Measurements from ENCODE around the gene TAMALIN.

The TAMALIN gene

DNA sequence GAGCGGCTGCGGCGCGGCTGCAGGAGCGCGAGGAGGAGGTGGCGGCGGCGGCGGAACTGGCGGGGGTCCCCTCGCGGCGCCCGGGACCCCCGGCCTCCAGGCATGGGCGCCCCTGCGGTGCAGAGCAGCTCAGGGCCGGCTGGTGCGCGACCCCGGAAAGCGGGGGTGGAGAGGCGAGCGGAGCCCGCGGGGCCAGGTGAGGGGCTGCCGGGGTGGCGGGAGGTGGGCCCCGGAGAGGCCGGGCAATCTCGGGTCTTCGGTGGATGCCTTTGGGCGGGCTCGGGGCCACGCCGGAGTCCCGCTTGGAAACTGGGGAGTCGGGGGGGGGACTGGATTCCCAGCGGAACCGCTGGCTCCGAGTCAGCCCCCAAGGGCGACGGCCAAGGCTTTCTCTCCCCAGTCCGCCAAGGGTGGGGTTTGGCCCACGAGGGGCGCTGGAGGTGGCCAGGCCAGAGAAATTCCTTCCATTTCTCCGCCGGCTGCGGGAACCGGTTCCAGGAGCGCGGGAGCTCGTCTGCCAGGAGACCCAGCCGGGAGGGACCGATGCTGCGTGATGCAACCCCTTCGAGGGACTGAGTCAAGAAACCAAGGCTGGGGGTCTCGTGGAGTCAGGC is 30.6 kb downstream of the TAMALIN start:
- no peak for DNase-seq

DNA sequence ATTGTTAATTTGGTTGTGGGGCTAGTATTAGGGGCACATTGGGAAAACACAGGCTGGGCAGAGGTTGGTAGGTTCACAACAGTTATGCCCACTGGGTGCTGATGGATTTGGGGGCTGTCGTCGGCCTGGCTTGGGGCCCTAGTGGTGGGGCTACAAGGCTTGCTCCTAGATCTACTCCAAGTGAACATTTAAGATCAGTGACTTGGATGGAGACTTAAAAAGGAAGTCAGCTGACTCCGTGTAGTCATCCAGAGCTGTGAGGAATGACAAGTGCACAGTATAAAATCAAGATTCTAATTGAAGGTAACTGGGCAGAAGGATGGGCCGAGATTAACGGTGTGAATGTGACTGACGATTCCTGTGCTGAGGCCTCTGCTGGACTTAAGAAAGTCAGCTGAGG is 31.7 kb downstream of the TAMALIN start:
- no peak for DNase-seq

DNA sequence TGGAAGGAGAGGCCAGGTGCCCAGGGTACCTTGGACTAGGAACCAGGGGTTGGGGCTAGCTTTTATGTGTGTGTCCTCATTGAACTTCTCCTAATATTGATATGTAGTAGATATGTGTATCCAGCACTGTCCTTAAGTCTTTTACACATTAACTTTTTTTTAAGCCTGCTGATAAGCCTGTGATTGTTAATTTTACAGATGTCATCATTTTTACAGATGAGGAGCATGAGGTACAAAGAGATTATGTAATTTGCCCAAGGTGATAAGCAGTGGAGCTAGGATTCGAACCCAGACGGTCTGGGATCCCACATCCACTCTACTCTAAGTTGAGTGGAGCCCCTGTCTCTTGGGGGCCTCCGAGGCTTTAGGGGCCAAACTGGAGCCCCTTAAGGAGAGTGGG is 34.3 kb downstream of the TAMALIN start:
- no peak for DNase-seq

DNA sequence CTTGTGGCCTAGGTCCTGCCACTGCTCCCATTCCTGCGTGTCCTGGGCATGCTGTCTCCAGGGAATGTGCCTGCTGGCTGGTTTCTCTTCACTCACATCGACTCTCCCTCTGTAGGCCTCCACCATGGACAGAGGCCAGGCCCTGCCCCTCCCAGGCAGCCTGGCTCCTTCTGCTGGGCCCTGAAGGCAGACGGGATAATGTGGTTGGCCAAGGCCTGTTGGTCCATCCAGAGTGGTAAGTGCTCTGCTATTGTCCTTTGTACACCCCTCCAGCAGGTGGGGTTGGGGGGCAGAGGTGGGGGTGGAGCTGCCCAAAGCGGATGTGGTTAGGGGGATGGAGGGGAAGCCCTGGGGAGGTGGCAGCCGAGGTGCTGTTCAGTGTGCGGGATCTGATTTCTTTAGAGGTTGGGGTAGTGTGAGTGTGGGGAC is 35.0 kb downstream of the TAMALIN start:
- DNase-seq = no peak

DNA sequence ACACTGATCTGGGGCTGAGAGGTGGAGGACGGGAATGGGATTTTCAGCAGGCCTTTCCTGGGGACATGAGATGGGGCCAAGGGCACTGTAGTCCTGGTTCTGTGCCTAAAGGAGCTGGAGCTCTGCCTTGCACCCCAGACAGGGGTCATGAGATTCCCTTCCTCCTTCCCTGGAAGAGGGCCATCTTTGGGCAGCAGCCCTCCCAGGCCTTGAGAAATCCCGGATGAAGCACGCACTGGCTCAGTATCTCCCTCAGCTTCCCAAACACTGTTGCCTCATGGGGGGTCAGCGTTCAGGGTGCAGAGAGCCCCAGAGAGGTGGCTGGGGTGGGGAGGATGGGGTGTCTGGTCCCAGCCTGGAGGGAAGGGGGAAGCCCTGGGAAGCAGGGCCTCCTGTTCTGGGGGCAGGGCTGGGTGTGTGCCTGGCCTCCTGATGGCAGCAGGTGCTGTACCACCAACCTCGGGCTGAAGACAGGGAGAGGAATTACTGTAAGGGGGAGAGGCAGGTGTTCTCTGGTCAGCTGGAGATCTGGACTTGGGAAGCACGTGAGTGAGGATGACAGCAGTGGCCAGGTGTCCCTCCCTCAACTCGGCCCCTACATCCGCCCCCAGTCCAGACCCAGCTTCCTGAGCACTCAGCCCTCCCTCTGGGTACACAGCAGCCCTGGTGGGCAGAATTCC is 36.1 kb downstream of the TAMALIN start:
- DNase-seq = no peak

DNA sequence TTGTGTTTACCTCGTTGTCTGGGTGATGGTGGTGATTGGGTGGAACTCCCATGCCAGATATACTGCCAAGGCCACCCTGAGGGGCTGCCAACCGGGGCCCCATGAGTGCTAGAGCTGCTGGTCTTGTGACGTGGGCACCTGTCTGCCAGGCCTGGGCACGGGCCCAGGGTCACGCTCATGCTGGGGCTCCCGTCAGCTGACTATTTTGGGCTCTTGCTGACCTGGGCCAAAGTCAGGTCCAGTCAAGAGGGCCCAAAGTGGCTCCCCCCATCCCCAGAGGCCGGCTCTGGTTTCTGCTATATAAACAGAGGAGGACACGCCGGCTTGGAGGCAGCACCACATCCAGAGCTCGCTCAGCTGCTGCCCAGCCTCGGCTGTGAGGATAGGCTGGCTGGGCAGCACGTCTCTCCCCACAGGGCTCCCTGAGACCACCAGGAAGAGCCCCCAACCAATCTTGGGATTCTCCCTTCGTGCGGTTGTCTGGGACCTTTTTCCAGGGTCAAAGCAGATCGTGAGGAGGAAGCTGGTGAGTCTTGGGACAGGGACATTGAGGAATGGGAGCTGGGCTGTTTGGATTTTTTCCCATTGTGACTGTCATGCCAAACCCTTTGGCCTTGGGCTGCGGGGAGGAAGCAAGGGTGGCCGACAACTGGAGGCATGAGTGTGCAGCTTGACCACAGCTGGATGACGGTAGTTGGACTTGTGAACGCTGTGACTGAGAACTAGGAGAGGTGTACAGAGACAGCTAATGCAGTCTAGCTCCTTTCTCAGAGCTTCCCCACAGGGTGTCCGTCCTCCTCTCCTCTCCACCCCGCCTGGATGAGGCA is 36.9 kb downstream of the TAMALIN start:
- no peak for DNase-seq

DNA sequence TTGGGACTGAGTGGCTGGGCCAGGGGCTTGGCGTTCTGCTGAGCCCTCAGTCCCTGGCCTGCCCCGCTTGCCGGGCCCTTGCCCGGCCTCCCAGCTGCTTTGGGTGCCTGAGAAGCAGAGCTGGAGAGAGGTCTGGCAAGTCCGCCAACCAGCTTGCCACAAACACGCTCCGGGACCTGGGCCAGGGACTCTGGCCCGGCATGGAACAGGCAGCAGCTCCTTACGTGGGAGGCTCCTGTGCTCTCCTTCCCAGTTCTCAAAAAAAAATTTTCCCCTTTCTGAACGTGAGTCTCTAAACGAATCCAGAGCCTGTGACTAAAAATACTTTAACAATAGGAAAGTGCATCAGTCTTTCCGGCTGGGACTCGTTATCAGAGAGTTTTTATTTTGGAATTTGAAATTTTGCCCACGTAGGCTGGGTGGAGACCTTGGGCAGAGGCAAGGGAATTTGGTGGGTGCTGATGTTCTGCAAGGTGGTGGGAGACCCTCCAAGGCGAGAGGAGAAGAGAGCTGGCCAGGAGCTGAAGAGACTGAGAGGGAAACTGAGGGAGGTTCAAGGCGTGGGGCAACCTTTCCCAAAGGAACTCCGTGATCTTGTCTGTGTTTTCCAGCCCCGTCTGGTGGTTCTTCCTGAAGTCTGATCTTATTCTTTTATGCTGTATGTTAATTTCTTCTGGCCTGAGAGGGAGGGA is 37.7 kb downstream of the TAMALIN start:
- DNase-seq = no peak

DNA sequence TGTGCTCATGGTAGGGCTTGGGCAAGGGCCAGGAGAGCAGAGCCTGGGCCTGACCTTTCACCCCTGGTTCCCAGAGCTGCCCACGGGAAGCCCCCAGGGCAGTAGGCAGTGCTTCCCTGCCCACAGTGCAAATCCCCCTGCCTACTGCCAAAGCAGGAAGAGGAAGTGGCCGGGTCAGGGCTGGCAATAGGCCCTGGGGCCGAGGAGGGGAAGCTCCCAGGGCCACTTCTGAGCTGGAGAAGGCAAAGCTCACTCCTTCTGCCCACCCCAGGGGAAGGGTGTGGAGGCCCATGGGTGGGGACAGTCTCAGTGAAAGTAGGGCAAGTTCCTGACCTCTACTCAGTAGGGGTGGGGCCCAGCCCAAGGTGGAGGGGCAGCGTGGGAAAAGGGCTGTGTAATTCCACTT is 39.1 kb downstream of the TAMALIN start:
- DNase-seq = peak in 1 of 2 donors; percentile 38

DNA sequence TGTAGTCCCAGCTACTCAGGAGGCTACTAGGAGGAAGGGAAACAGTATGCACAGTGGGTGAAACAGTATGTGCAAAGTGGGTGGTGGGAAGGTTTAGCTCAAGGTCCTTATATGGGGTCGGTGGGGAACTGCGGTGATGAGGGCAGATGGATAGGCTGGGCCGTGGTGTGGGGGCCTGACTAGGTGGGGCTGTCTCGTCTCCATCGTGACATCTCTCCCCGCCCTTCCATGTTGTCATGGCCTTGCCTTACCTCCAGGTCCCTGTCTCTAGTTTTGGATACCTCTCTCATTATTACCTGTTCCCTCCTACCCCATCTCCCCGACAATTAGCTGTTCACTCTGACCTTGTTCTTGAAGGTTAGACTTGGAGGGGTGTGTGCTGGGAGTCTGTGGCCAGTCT is 40.1 kb downstream of the TAMALIN start:
- DNase-seq = no peak

DNA sequence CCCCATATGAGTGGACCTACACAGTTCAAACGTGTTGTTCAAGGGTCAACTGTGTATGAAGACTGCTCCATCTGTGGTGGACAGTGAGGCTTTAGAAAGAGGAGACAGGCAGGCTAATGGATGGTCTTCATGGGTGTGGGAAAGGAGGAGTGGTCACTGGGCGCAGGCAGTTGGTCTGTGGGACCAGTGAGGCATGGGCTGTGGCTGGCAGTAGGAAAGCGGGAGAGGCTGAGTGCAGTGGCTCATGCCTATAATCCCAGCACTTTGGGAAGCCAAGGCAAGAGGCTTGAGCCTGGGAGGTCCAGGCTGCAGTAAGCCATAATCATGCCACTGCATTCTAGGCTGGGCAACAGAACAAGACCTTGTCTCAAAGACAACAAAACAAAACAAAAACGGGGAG is 42.5 kb downstream of the TAMALIN start:
- no peak for DNase-seq

DNA sequence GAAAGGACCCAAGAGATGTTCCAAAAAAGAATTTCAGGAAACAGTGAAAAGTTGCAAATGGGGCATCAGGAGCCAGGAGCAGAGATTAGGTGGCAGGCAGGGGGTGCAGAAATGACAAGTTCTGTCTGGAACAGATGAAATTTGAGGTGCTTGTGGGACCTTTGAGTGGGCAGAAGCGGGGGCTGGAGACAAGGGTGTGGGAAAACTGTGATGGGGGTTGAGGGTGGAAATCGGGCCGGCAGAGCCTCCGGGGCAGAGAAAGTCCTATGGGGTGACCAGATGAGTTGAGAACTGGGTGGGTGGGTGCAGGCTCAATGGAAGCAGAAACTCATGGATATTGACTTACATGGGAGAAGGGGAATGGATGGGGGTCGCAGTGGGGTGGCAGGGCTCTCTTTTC is 42.9 kb downstream of the TAMALIN start:
- DNase-seq = no peak

DNA sequence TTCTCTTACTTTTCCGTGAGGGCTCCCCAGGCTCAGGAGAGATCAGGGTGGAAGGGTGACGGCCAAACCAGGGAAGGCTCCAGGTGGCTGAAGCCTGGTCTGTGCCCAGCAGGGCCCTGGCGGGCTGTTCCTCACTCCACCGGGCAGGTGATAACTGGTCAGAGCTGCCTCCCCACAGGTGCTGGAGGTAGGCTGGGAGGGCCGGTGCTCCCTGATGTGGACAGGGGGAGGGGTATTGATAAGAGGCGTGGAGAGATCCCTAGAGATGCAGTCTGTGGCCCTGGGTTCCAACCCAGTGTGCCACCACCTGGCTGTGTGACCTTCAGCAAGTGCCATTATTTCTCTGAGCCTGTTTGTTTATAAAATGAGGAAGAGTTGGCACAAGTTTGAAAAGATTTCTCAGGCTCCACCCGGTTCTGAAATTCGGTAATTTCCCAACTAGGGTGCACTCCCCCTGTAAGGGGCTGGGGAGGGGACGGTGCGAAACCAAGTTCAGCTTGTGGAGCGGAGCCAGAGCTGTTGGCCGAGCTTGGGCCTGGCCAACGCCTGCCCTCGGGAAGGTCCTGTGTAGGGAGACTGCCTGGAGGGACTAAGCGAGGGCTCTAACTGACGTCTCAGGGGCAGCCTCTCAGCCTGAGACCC is 43.5 kb downstream of the TAMALIN start:
- peak in 1 of 2 donors; percentile 87 for DNase-seq

DNA sequence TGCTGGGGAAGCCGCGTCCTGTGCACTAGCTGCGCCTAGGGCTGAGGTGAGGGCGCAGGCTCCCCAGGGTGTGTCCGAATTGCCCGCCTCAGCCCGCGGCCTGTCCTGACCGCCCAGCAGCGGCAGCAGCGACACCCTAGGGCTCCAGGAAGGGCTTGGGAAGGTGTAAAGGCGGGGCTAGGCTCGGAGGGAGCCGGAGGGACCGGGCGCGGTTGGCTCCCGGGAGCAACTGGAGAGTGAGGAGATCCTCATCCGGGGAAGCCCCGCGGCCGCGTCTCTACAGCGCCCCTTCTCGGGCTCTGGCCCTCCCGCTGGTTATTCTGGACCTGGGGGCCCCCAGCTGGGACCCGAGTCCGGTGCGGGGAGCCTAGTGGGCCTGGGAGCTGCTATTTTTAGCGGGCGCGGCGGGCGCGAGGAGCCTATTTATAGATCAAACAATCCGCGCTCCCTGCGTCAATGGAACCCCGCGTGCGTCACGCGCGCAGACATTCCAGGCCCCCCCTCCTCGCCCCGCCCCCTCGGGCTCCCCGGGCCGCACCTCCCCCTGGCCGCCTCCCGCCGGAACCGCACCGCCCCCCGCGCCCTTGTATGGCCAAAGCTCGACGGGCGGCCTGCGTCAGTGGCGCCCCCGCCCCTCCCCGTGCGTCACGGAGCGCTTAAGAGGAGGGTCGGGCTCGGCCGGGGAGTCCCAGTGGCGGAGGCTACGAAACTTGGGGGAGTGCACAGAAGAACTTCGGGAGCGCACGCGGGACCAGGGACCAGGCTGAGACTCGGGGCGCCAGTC is 44.2 kb downstream of the TAMALIN start, which contains the start of gene NR4A1:
TSS of gene NR4A1 (plus strand) at position 685 of the 784 bp plus-strand sequence. CDS start 2,887 bp downstream, outside the sequence.
- DNase-seq = peak; percentile 34 to 91

DNA sequence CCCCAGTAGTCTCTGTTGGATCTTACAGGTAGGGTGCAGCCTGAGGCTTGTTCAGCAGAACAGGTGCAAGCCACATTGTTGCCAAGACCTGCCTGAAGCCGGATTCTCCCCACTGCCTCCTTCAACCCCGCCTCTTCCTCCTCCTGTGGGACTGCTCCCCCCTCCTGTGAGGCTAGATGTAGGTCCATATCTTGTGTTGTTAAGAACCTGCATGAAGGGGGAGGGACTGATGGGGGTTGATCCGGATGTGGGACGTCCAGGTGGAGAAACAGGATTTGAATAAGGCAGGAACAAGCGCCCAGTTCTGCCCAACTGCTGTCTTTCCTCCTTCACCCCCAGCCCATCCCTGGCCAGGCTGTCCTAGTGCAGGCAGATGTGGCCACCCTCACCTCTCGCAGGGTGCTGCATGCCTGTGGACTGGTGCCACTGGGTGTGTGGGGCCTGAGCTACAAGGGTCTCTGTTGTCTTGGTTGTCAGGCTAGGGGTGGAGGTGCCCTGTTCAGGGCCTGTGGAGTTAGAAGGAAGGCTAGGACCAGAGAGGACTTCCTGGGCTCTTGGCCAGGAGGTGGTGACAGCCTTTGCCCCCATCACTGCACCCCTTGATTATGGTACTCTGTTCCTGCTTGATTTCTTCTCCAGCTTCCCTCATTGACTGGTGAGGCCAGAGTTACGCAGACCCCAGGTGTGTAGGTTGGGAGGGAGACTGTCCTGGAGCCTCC is 45.9 kb downstream of the TAMALIN start:
- no peak for DNase-seq

DNA sequence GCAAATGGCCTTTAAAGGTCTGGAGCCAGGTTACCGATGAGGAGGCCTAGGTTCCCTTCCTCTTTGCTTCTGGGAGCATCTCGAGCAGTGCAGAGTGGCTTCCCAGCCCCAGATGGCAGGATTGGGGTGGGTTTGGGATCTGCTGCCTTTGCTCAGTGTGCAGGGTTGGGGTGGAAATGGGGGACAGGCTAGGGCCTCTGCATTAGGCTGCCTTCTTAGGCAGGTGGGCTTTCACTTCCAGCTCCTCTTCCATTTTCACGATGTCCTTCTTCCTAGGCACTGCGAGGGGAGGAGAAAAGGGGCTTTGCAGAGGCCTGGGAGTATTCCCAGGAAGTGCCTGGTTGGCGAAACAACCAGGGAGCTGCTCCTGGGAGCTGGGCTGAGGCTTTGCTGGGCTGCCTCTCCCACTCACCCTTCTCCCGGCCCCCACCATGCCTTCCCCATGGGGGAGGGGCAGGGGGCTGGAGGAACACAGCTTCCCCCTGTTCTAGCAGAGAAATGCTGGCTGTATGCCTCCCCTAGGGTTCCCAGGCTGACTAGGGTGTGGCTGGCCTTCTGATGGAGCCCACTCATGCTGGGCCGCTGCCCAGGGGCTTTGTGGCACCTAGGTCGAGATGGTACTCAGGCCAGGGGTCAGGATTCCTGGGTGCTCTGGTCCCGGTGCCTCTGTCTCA is 46.9 kb downstream of the TAMALIN start:
- no peak for DNase-seq

DNA sequence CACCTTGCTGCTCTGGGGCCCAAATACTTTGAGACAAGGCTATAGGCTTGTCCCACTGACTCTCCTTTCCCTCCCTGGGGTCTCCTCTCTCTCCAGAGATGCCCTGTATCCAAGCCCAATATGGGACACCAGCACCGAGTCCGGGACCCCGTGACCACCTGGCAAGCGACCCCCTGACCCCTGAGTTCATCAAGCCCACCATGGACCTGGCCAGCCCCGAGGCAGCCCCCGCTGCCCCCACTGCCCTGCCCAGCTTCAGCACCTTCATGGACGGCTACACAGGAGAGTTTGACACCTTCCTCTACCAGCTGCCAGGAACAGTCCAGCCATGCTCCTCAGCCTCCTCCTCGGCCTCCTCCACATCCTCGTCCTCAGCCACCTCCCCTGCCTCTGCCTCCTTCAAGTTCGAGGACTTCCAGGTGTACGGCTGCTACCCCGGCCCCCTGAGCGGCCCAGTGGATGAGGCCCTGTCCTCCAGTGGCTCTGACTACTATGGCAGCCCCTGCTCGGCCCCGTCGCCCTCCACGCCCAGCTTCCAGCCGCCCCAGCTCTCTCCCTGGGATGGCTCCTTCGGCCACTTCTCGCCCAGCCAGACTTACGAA is 47.6 kb downstream of the TAMALIN start:
- no peak for DNase-seq

DNA sequence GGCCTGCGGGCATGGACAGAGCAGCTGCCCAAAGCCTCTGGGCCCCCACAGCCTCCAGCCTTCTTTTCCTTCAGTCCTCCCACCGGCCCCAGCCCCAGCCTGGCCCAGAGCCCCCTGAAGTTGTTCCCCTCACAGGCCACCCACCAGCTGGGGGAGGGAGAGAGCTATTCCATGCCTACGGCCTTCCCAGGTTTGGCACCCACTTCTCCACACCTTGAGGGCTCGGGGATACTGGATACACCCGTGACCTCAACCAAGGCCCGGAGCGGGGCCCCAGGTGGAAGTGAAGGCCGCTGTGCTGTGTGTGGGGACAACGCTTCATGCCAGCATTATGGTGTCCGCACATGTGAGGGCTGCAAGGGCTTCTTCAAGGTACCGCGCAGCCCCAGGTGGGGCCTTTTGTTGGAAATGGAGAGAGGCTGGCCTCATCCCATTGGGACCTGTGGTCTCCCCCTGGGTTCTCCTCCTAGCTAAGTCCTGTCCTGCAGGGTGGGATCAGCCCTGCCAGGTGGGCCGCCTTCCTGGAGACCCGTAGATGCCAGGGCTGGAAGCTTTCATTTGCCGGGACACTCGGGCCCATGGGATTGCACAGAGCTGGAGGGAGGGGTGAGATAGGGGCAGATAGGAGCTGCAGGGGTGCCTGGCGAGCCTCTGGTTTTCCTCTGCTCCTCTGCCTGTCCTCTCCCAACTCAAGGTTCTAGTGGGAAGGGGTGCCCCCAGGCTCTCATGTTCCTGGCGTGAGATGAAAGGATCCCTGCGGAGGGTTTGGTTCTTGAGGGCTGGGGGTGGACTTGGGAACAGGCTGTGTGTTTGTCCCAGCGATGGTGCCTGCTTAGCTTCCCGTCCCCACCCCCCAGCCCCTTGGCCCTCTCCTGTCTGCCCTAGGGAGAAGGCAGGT is 48.3 kb downstream of the TAMALIN start:
- no peak for DNase-seq

DNA sequence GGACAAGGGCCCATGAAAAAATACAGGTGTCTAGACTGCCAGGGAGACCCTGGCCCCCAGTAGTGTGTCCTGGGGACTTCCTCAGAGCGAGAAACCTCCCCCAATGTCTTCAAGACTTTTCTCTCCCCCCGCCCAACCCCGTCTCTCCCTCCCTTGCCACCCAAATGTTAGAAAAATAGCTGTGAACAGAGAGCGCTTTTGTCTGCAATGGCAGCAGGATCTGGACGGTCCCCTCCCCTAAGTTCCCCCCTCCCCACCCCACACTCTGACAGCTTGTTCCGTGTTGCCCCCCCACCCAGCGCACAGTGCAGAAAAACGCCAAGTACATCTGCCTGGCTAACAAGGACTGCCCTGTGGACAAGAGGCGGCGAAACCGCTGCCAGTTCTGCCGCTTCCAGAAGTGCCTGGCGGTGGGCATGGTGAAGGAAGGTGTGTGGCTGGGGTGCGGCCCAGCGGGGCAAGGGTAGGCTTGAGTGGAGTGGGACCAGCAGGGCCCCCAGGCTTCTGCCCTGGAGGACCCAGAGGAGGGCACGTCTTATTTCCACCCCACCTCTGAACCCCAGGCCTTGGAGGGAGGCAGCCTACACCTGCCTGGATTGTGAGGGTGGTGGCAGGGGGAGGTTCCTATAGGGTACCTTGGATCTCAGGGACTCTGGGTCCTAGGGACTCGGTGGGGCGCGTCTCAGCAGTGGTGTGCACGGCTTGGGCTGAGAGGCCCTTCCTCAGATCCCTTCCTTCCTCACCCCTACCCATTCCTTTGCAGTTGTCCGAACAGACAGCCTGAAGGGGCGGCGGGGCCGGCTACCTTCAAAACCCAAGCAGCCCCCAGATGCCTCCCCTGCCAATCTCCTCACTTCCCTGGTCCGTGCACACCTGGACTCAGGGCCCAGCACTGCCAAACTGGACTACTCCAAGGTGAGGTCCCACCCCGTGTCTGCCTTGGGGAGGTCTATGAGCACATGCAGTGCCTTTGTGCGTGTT is 49.3 kb downstream of the TAMALIN start:
- no peak for DNase-seq

Data from bone marrow (tissue), 2 donors.